PC-9 (cell line): Measurements from ENCODE around the gene CAPN1. TPM values are rescaled to one million over a fixed set of nuclear protein-coding genes. Genes with fewer than 3 reads are reported as not detected.

ENCODE experiments used
- BruUV-seq: library from RNA; stranded (reverse); fragments of 400-500 nt; replicated peaks from 2 replicates; lab custom pipeline; 2021; lab: Mats Ljungman, UMichigan
- CTCF ChIA-PET: fragments of 300-600 bp; sonication (Branson Sonifier 250); formaldehyde crosslinking; loops from one replicate; lab custom pipeline; 2022; ENCODE audit warnings: antibody characterized with exemption; lab: Charles Lee
- POLR2A ChIA-PET: fragments of 300-600 bp; sonication (Branson Sonifier 250); formaldehyde crosslinking; loops from one replicate; lab custom pipeline; 2022; ENCODE audit warnings: antibody characterized with exemption; ENCODE audit not compliant: unreplicated experiment; lab: Charles Lee
- DNase-seq, 2 experiments: peaks; one replicate each; pipeline versions ENCODE4 v3.0.0 to v3.0.0-alpha.2; 2015 to 2022; ENCODE audit warnings: mixed read lengths in 1 of 2
- H2AFZ ChIP-seq: fragments of 200-600 bp; sonication (generic); 2 replicates; pipeline ENCODE4 v1.8.1; 2017; ENCODE audit warnings: antibody characterized with exemption
- H3F3A ChIP-seq: fragments of 200-600 bp; sonication (generic); 2 replicates; pipeline ENCODE4 v1.8.1; 2017; ENCODE audit warnings: antibody characterized with exemption, mild to moderate bottlenecking, low read depth; ENCODE audit not compliant: insufficient read depth
- H3K27ac ChIP-seq: fragments of 200-600 bp; sonication (generic); 2 replicates; pipeline ENCODE4 v1.6.1; 2016; ENCODE audit warnings: mixed run types
- H3K27me3 ChIP-seq: fragments of 200-600 bp; sonication (generic); 2 replicates; pipeline ENCODE4 v1.6.1; 2016; ENCODE audit warnings: low read depth, mixed run types; ENCODE audit not compliant: insufficient read depth
- H3K36me3 ChIP-seq: fragments of 200-600 bp; sonication (generic); 2 replicates; pipeline ENCODE4 v1.6.1; 2016; ENCODE audit warnings: low read depth, mixed run types
- H3K4me1 ChIP-seq: fragments of 200-600 bp; sonication (generic); replicated peaks from 2 replicates; pipeline ENCODE4 v1.6.1; 2016; ENCODE audit warnings: mixed run types; ENCODE audit not compliant: insufficient read depth
- H3K4me2 ChIP-seq: fragments of 200-600 bp; sonication (generic); 2 replicates; pipeline ENCODE4 v1.6.1; 2017; ENCODE audit warnings: mixed run types
- H3K4me3 ChIP-seq: fragments of 200-600 bp; sonication (generic); 2 replicates; pipeline ENCODE4 v1.6.1; 2016; ENCODE audit warnings: mixed run types
- H3K79me2 ChIP-seq: fragments of 200-600 bp; sonication (generic); 2 replicates; pipeline ENCODE4 v1.6.1; 2017; ENCODE audit warnings: low read depth, mixed run types
- H3K9me2 ChIP-seq: fragments of 200-600 bp; sonication (generic); 2 replicates; pipeline ENCODE4 v1.8.1; 2017; ENCODE audit warnings: mild to moderate bottlenecking; ENCODE audit not compliant: insufficient read depth
- H3K9me3 ChIP-seq: fragments of 200-600 bp; sonication (generic); 2 replicates; pipeline ENCODE4 v1.8.1; 2016; ENCODE audit warnings: low read depth; ENCODE audit not compliant: insufficient read depth
- H4K20me1 ChIP-seq: fragments of 200-600 bp; sonication (generic); 2 replicates; pipeline ENCODE4 v1.8.1; 2017; ENCODE audit not compliant: insufficient read depth
- EZH2 ChIP-seq: fragments of 200-600 bp; sonication (generic); IDR thresholded peaks from 2 replicates; pipeline ENCODE4 v1.8.0; 2017; ENCODE audit warnings: antibody characterized with exemption, low read depth
- intact Hi-C: fragments of 100-400 bp; cut with micrococcal nuclease; formaldehyde crosslinking; loops from one replicate; pipeline ENCODE4 v1.10.0; 2022; ENCODE audit not compliant: unreplicated experiment
- total RNA-seq: library from RNA; stranded (reverse); gene quantifications from 2 replicates; pipeline ENCODE4 v1.2.3, GENCODE V29; 2021
- TF ChIP-seq, protein P1 (sequence below): fragments of 200-600 bp; sonication (generic); conservative IDR thresholded peaks from 2 replicates; pipeline ENCODE4 v1.6.1; 2017; ENCODE audit warnings: mixed run types, antibody characterized with exemption, mild to moderate bottlenecking, moderate library complexity

The CAPN1 gene
- total RNA-seq, 1 experiment from 2014 or later = 559 TPM

DNA sequence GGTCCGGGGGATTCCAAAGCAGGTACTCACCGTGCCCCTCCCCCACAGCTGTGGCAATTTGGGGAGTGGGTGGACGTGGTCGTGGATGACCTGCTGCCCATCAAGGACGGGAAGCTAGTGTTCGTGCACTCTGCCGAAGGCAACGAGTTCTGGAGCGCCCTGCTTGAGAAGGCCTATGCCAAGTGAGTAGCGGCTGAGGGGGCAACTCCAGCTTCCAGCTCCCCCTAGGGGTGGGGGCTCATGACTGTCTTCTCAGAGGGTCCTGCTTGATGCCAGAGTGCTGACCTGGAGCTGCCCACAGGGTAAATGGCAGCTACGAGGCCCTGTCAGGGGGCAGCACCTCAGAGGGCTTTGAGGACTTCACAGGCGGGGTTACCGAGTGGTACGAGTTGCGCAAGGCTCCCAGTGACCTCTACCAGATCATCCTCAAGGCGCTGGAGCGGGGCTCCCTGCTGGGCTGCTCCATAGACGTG, 4.2 kb downstream of the CAPN1 start:
- Histone ChIP-seq H3K27ac (no peak overlapping the region), H4K20me1 (peaks cover 19% of the 10 kb centered on the region), H3F3A (peaks cover 35% of the 10 kb centered on the region; the same call in 1 of the 2 replicates), H3K27me3 (no peaks in the 10 kb centered on the region), H3K79me2 (peaks cover 57% of the 10 kb centered on the region), H3K4me3 (no peak overlapping the region), H3K4me1 (peaks cover 24% of the 10 kb centered on the region), H3K4me2 (no peak overlapping the region), H3K9me3 (no peaks in the 10 kb centered on the region), H2AFZ (no peak overlapping the region), H3K9me2 (no peaks in the 10 kb centered on the region), H3K36me3 (peaks cover 48% of the 10 kb centered on the region)
- intact Hi-C loops = no loop called here
- POLR2A ChIA-PET = no interaction called here
- no peak for DNase-seq
- CTCF ChIA-PET = interaction anchor here (0.6 kb wide), 1 partner anchor 11 kb away, joined by 3 read pairs; no protein-coding TSS in a partner anchor
- BruUV-seq = no TSS peak
- TF ChIP-seq, protein P1, sequence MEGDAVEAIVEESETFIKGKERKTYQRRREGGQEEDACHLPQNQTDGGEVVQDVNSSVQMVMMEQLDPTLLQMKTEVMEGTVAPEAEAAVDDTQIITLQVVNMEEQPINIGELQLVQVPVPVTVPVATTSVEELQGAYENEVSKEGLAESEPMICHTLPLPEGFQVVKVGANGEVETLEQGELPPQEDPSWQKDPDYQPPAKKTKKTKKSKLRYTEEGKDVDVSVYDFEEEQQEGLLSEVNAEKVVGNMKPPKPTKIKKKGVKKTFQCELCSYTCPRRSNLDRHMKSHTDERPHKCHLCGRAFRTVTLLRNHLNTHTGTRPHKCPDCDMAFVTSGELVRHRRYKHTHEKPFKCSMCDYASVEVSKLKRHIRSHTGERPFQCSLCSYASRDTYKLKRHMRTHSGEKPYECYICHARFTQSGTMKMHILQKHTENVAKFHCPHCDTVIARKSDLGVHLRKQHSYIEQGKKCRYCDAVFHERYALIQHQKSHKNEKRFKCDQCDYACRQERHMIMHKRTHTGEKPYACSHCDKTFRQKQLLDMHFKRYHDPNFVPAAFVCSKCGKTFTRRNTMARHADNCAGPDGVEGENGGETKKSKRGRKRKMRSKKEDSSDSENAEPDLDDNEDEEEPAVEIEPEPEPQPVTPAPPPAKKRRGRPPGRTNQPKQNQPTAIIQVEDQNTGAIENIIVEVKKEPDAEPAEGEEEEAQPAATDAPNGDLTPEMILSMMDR = no peak
- no peak for TF ChIP-seq EZH2

- no TSS peak for BruUV-seq
Observed at GRCh38 chr11:65186701-65187100, 5.0 kb downstream of the CAPN1 start.

GRCh38 chr11:65187146-65187675, 5.5 kb downstream of the CAPN1 start:
- Histone ChIP-seq H3K4me3 (no peak overlapping the region), H4K20me1 (peaks cover 26% of the 10 kb centered on the region), H3F3A (peaks cover 44% of the 10 kb centered on the region), H3K27ac (no peak overlapping the region), H3K9me2 (no peaks in the 10 kb centered on the region), H3K79me2 (peaks cover 58% of the 10 kb centered on the region), H3K27me3 (no peaks in the 10 kb centered on the region), H3K36me3 (peaks cover 59% of the 10 kb centered on the region), H2AFZ (no peak overlapping the region), H3K9me3 (no peaks in the 10 kb centered on the region), H3K4me2 (no peak overlapping the region), H3K4me1 (peaks cover 24% of the 10 kb centered on the region)
- intact Hi-C loops = no loop called here
- ChIA-PET CTCF (no interaction called here), POLR2A (no interaction called here)
- DNase-seq = no peak
- no peak for TF ChIP-seq EZH2
- TF ChIP-seq, protein P1 = no peak
- no TSS peak for BruUV-seq

More at GRCh38 chr11:65186701-65187100, 5.0 kb downstream of the CAPN1 start:
- H3K4me1 ChIP-seq = peaks cover 24% of the 10 kb centered on the region
- no peaks in the 10 kb centered on the region for H3K27me3 ChIP-seq
- POLR2A ChIA-PET = no interaction called here
- no peak for DNase-seq
- CTCF ChIA-PET = no interaction called here
- TF ChIP-seq, protein P1 = no peak
- TF ChIP-seq EZH2 = no peak
- peaks cover 40% of the 10 kb centered on the region for H3F3A ChIP-seq
- no peak overlapping the region for H2AFZ ChIP-seq
- intact Hi-C loops = no loop called here
- peaks cover 22% of the 10 kb centered on the region for H4K20me1 ChIP-seq
- H3K4me2 ChIP-seq = no peak overlapping the region
- no peaks in the 10 kb centered on the region for H3K9me2 ChIP-seq
- H3K79me2 ChIP-seq = peaks cover 59% of the 10 kb centered on the region
- no peaks in the 10 kb centered on the region for H3K9me3 ChIP-seq
- no peak overlapping the region for H3K27ac ChIP-seq
- H3K36me3 ChIP-seq = peaks cover 55% of the 10 kb centered on the region
- no peak overlapping the region for H3K4me3 ChIP-seq
